GM20000 (cell line): ENCODE measurements around the gene MXRA8.

ENCODE experiments used
- DNase-seq: peaks from one replicate; pipeline ENCODE4 v3.0.0; 2012; ENCODE audit warnings: low spot score
- TF ChIP-seq, protein P1 (sequence below): IDR thresholded peaks from 2 replicates; pipeline ENCODE4 v1.5.1; 2012; ENCODE audit warnings: mild to moderate bottlenecking, control low read depth; ENCODE audit errors: extremely low read depth, missing control alignments

MXRA8 gene

DNA sequence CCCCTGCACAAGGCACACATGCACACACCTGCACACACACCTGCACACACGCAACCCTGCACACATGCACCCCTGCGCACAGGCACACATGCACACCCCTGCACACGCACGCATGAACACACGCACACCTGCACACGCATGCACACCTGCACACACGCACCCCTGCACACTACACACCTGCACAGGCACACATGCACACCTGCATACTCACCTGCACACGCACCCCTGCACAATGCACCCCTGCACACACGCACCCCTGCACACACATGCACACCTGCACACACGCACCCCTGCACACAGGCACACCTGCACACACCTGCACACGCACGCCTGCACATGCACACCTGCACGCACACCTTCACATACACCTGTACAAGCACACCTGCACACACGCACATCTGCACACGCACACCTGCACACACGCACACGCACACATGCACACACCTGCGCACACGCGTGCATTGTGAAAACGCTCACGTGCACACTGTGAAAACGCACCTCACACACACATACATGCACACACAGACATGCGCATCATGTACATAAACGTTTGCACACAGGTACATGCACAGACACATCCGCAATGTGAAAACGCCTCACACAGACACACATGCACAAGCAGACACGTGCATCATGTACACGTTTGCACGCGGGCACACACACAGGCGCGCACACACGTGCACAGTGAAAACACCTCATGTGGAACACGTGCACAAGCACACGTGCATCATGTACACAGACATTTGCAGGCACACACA lies 17.4 kb downstream of the MXRA8 start:
- no peak for DNase-seq
- TF ChIP-seq, protein P1, sequence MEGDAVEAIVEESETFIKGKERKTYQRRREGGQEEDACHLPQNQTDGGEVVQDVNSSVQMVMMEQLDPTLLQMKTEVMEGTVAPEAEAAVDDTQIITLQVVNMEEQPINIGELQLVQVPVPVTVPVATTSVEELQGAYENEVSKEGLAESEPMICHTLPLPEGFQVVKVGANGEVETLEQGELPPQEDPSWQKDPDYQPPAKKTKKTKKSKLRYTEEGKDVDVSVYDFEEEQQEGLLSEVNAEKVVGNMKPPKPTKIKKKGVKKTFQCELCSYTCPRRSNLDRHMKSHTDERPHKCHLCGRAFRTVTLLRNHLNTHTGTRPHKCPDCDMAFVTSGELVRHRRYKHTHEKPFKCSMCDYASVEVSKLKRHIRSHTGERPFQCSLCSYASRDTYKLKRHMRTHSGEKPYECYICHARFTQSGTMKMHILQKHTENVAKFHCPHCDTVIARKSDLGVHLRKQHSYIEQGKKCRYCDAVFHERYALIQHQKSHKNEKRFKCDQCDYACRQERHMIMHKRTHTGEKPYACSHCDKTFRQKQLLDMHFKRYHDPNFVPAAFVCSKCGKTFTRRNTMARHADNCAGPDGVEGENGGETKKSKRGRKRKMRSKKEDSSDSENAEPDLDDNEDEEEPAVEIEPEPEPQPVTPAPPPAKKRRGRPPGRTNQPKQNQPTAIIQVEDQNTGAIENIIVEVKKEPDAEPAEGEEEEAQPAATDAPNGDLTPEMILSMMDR = no peak

DNA sequence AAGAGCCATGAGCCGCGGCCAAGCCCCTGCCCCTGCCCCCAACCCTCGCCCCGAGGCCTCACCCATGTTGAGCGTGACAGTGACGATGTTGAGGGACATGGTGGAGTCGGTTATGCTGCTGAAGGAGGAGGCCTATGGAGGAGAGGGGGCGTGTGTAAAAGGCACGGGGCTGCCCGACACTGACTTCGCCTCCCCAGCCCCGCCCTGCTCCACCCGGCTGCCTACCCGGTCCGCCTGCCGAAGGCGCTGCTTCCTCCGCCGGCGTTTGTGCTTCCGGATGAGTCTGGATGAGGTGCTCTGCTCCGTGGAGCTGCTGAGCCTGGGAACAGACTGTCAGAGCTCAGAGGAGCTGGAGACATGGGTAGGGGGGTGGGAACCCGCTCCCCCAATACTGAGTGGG lies 18.2 kb downstream of the MXRA8 start:
- TF ChIP-seq, protein P1 = no peak
- no peak for DNase-seq

DNA sequence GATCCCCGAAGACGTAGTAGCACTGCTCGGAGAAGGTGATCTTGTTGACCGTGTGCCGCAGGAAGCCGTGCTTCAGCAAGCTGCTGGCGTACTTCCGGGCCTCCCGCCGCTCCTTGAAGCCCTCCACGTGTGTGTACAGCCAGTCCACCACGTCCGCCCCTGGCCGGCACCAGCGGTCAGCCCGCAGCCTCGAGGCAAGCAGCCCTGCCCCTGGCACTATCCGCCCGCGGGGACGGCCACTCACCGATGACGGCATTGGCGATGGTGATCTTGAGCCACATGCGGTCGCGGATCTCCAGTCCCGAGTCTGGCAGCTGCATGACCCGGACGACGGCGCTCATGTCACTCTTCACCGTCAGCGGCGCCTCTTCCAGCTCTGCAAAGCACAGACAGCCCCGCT lies 20.1 kb downstream of the MXRA8 start:
- TF ChIP-seq, protein P1 = no peak
- no peak for DNase-seq

DNA sequence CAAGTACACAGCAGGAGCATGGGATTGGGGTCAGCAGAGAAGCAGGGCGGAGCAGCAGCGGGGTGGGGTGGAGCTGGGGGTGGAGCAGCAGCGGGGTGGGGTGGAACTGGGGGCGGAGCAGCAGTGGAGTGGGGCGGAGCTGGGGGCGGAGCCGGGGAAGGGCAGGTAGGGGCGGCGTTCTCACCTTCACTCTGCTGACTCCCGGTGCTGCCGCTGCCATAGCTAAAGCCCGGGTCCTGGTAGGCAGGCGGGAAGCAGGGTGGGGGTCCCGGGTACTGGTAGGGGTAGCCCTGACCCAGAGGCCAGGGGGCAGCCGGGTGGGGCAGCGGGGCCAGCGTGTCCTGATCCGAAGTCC lies 20.6 kb downstream of the MXRA8 start:
- TF ChIP-seq, protein P1 = no peak
- DNase-seq = peak; percentile 89

DNA sequence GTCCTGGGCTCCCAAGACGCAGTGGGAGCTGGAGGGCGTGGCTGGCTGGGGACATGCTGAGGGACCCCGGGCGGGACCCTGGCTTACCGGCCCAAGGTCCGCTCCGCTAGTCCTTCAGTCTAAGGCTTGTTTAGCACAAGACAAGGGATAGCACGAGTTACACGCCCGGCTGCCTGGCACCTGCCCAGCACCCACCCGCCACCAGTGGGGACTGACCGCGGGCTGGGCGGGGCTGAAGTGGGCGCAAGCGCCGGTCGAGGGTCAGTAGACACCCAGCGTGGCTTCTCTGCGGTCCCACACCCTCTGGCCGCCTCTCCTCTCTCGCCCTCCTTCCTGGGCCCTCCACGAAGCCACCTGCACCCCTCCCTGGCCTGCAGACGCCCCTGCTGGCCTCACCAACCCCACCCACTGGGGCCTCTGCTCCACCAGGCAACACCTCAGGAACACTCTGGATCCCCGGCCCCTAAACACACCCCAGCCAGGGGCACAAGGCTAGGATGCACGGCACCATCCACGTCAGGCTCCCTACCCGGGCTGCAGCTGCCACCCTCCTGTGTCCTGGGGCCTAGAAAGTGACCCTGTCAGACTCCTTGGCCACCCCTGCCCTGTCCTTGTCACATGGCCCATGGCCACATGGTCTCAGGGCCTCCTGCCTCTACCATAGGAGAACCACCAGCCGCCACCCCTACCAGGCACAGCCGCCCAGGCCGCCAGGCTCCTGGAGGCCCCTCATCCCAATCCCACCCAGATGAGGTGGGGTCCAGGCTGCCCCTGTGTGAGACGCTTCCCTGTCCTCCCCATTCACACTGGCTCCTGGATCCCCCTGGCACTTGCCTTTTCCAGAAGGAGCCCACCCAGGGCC lies 21.2 kb downstream of the MXRA8 start:
- TF ChIP-seq, protein P1 = no peak
- peak; percentile 26 for DNase-seq

DNA sequence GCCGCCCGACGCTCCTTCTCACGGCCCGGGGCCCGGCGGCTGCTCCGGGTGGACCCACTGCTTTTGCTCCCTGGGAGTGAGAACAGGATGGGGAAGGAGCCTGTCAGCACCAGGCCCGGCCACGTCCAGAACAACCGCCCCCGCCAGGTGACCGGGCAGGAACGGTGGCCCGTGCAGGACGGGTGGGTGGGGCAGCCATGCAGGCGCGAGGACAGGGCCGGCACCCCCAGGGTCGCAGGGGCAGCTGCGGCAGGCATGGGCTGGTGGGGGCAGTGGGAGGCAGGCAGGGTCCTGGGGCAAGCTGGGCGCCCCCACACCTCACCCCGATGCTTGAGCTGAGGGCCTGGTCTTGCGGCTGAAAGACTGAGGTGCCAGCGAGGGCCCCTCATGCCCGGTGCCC lies 21.9 kb downstream of the MXRA8 start:
- TF ChIP-seq, protein P1 = no peak

DNA sequence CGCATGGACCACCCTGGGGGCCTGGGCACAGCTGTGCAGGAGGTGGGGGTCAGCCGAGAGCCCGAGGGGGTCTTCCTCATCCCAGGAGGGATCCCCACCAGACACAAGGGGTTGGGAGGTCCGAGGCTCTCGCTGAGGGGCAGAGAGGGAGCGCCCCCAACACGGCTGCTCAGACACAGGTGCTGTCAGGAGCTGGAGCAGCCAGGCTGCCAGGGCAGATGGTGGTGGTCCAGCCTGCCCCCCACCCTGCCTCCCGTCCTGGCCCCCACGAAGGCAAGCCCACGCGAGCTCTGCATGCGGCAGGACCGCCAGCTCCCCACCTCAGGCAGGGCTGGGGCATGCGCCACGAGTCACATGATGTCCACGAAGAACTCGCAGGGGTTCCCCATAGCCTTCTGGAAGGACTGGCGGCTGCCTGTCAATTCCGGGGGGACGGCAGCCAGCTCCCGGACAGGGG lies 22.5 kb downstream of the MXRA8 start:
- no peak for DNase-seq
- TF ChIP-seq, protein P1 = no peak

More for the DNA sequence above, 21.9 kb downstream of the MXRA8 start:
- no peak for DNase-seq
